Activated naive CD4-positive, alpha-beta T cell (primary cell): ENCODE results near the gene GNAI3.

Experiments used
- DNase-seq, 4 experiments: peaks; one replicate each; lab custom pipeline; 2025; lab: John Stamatoyannopoulos, UW

GNAI3 gene

DNA sequence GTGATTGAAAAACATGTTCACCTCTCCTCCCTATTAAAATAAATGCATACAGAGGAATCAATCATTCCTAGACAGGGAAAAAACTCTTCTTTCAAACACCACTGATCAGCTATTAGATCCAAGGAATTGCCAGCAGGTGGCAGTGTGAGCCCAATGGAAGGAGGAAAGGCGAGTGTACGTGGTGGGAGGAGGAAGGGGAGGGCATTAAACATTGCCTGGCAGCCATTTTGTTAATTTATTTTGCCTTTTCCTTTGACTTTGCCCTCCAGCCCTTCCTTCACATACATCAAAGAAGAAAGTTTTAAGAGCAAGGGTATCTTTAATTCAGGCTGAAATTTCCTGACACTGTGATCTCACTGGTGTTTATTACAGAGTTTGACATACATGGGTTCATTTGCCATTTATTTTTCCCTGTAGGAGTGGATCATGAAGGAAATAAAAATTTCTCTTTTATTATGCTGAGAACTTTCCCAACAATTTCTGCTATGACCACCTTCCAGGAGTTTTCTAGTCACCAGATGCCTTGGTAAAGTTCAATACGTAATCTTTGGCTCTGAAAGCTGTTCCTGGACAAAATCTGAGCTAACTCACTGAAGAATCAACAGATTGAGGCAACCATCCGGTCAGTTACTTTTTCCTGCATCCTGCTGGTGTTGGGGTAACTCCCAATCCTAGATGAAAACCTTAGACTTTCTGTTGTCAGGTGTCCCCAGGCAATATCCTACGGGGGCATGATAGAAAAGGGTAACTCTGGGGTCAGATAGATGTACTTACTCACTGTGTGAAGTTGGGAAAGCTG is 1.9 kb upstream of the GNAI3 start:
- DNase-seq: peak; percentile 40 to 82 (median 65)

DNA sequence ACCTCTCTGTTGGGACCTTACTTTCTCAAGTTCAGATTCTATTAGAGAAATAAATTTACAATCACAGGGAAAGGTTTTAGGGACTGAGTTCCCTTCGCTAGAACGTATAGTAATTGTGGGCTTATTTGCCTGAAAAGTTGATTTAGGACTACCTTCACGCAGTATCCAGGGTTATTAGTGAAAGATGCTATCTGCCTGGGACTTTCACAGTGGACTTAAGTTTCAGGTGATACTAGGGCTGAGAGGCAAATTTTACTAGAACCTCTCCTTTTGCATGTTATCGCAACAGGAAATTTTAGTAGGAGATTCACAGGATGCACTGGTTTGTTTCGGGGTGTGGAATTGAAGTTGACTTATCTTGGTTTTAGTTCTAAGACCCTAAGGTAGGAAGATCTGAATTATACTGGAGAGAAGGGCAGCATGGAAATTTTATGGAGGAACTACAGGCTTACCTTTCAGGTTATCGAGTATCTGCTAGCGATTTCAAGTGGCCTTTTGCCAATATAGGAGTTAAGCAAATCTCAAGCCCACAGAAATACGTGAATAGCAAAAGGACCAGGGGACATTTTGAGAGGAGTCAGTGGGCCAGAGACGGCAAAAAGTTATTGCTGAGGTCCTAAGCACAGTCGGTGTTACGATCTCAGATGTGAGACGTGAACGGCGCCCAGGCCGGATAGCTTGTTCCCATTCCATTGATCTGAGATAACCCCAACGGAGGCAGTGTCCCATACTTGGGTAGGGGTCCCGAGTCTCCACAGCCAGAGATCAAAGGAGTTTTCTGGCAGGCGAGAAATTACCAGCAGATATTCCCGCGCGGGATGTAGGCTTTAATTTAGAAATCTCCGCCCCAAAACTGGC is 723 bp upstream of the GNAI3 start:
- peak in 1 of 4 experiments; percentile 32 for DNase-seq

DNA sequence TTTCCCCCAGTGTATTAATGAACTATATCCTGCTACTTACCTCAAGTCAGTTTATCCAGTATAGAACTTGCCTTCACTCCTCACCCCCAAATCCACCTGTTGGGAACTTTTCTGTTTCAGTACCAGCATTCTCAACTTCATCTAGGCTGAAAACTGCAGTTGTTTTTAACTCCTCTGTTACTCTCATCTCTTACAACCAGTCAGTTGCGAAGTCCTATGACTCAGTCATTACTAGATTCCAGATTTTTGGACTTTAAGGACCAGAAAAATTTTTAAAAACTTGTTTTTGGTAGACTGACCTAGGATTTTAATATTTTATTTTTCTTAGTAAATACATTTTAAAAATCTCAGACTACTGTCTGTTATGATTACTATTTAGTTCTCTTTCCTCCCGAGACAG is 8.1 kb downstream of the GNAI3 start:
- DNase-seq: no peak

DNA sequence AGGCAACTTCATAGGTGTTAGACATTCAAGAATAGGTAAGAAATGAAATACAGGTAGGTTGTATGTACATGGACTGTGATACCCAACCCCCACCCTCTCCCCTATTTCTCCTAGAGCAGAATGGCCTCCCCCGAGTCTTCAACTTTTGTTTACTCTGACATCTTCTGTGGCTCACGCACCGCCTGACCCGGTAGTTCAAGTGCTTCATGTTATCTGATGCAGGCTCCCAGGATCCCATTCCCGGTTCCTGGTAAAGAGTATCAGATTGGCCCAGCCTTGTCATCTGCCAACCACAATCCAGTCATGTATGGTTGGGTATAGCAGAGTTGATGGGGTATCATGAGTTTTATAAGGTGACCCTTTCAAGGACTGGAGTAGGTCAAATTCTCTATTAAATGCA is 9.1 kb downstream of the GNAI3 start:
- DNase-seq: no peak

DNA sequence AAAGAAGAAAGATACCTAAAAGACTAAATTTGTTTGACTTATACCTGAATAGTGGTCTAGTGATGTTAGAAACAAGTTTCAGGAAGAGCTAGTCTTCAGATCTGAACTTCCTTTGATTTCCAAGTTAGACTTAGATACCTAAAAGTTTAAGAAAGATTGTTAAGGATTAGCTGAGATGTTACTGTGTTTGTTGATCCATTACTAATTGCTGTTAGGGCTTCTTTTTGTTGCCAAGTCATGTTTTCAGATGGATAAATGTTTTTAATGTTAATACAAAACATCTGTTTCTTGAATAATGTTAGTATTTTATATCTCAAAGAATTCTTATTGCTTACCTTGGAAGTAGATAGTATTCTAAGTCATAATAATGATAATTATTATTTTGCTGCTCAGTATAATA is 11.6 kb downstream of the GNAI3 start:
- no peak for DNase-seq

DNA sequence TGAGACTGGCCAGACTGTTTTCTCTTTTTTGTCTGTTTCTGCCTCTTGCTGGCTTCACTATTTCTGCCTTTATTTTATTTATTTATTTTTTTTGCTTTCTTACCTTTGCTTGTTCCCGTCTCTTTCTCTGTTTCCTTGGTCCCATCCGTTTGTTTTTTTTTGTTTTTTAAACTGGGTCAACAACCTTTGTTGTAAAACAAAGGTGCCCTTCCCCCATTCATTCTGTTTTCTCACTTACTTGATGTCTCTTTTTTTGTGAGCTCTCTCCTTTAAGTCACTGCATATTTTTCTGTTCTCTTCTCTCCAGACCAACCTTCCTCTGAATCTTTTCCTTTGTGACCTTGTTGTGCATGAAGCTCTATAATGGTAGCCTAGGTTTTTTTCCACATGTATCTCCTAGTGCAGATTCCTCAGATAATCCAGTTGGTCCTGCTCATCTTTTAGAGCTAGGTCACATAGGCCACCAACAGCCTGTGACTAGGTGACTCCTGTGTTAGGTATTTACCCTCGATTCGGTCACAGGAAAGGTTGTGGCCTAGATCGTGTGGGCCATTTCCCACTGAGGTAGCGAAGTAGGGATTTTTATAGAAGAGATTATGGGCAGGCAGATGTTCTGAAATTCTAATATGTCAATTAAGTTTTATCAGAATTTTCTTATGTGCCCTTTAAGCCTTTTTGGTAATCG is 15.9 kb downstream of the GNAI3 start:
- no peak for DNase-seq

DNA sequence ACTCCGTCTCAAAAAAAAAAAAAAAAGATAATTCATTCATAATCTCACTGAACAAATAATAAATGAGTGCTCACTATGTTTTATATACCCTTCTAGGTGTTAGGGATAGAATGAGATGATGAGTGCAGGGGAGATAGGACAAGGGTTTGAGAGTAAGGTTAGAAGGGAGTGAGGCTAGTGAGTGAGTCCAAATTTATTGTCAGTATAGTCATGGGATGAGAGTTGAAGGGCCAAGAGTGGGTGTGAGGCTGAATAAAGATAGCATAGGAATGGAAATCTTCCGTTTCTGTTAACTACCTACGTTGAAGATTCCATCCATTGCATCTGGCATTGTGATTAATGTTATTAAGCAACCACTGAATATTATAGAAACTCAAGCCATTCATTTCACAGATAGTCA is 16.8 kb downstream of the GNAI3 start:
- DNase-seq: no peak

DNA sequence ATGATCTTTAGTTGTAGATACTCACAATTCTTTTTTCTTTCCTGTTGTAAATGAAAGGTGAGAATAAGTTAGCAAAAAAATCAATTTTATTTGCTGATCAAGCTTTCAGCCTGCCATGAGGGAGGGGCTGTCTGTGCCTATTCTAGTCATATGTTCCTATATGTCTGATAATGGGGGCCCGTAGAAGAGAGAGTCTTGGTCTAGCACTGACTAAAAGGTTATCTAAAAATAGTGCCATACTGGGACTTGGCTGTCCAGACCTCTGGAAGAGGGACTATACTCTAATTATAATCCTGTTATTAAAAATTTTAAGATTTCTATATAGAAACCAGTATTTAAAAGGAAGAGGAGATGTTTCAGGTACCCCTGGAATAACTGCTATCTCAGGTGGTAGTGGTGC is 18.6 kb downstream of the GNAI3 start:
- DNase-seq: no peak

DNA sequence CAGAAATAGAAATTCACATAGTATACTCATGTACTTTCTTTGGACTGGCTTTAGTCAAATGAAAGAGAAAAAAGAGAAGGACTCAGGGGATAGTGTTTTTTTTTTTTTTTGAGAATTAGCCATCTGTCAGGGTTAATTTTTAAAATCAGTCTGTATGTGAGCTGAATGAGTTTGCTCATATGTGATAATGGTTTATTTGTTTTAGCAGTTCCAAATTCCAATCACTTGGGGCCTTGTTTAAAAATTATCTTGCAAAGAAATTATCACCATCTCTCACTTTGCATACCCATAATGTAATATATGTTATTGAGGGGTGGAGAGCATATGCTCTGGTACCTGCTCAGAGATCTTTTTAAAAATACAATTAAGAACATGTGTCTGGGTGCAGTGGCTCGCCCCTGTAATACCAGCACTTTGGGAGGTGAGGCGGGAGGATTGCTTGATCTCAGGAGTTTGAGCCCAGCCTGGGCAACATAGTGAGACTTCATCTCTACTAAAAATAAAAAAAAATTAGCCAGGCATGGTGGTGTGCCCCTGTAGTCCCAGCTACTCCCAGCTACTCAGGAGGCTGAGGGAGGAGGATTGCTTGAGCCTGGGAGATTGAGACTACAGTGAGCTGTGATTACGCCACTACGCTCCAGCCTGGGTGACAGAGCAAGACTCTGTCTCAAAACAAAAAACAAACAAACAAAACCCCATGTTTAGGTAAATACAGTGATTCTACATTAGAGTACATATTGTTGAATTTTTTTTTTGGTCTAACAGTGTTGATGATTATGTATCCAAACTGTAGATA is 19.7 kb downstream of the GNAI3 start:
- DNase-seq: no peak

DNA sequence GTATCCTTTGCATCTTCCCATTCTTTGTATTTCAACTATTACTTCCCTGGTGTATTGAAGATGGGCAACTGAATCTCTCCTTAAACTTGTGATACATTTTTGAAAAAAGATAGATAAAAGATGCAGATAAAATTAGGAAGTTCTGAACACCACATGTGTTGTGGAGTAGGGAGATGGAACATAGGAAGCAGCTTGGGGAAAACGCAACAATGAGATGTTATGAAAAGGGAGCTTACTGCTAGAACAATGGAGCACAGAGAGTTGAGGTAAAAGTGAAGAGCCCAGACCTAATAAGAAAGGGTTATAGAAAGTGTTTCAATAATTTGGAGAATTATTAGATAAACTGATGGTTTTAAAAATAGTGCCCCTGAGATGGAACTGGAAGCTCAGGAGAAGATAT is 20.9 kb downstream of the GNAI3 start:
- DNase-seq: no peak

DNA sequence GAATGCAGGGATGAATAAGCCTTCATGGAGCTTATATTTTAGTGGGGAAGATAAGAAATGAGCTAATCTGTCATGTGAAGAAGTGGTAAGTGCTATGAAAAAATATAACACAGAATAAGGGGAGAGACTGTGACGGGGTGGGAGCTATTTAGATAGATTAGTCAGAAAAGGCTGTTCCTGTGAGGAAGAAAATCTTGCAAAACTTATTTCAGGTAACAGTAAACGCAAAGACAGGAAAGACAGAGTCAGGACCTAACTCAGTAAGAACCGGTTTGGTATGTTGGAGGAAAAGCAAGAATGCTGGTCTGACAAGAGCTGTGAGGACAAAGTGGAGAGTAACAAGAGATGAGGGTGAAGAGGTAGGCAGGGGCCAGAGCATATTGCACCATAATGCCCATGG is 22.0 kb downstream of the GNAI3 start:
- DNase-seq: no peak

DNA sequence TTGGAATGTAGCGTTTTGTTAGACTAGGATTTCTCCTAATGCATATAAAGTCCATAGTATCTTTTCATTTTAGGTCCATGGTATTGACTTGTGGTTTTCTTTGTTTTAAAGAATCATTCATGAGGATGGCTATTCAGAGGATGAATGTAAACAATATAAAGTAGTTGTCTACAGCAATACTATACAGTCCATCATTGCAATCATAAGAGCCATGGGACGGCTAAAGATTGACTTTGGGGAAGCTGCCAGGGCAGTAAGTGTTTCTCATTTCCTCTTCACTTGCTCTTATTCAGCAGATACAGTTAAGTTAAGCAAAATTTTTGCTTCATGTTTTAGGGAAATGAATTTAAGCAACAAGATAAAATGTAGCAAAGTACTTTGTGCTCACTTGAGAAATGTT is 25.4 kb downstream of the GNAI3 start:
- no peak for DNase-seq

DNA sequence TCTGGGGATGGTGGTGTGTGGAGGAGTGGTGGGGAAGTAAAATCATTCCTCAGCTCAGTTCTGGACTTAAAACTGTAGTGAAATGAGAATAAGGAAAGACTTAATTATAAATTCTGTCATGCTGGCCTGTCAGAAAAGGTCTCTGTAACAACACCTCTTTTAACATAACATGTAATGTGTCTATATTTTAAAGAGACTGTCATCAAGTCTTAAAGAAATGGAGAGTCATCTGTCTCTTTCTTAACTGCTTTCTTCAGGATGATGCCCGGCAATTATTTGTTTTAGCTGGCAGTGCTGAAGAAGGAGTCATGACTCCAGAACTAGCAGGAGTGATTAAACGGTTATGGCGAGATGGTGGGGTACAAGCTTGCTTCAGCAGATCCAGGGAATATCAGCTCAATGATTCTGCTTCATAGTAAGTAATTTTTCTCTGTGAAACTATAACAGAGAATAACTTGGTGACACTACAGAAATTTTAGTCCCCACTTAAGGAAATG is 30.6 kb downstream of the GNAI3 start:
- no peak for DNase-seq

DNA sequence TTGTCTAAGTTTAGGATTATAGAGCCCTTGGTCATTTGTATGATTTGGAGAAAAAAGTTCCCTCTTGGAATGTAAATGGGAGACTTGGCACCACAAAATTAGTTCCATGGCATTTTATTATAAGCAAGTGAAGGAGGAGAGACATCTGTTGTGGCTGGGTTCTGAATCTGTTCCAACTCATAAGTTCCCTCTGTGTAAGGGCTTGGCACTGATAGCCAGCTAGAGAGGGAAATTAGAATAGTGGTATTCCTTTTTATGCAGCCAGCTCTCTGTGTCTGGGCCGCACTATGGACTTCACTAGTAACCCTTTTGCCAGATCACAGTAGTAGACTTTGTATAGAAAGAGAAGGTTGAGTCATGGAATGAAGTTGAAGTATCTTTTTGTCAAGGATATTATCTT is 31.1 kb downstream of the GNAI3 start:
- no peak for DNase-seq

DNA sequence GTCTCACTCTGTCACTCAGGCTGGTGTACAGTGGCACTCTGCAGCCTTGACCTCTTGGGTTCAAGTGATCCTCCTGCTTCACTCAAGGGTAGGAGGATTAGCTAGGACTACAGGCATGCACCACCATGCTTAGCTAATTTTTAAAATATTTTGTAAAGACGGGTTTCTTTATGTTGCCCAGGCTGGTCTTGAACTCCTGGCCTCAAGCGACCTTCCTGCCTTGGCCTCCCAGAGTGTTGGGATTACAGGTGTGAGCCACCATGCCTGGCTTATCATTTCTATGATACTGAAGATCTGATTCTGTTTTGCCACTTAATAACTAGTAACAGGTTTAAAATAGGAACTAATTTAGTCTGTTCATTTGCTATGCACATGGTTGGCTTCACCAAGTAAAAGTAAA is 33.6 kb downstream of the GNAI3 start:
- DNase-seq: no peak

DNA sequence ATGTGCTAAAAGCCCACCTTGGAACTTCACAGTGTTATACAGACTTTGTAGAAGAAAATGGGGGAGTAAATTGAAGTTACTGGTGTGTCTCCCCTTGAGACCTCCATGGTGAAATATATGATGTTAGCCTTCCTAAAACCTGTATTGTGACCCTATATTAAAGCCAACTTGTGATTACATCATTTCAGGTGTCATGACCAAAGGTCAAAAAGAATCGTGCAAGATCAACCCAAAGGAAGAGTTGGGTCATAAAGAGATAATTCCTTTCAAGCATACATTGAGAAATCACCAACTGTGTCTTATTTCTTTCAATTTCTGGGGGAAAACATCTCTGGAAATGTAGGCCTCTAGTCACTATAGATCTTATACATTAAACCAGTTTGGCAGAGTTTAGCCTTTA is 36.4 kb downstream of the GNAI3 start:
- DNase-seq: no peak

DNA sequence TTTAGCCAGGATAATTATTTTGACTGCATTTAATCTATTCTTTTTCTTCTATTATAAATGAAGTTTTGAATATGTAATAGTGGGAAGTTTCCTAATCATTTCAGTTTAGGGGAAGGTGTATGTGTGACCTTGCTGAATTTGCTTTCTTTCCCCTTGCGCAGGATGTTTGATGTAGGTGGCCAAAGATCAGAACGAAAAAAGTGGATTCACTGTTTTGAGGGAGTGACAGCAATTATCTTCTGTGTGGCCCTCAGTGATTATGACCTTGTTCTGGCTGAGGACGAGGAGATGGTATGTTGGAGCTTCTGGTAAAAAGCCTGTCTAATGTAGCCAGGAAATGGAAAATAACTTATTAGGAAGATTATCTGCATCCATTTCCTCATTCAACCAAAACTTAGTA is 37.6 kb downstream of the GNAI3 start:
- DNase-seq: no peak

DNA sequence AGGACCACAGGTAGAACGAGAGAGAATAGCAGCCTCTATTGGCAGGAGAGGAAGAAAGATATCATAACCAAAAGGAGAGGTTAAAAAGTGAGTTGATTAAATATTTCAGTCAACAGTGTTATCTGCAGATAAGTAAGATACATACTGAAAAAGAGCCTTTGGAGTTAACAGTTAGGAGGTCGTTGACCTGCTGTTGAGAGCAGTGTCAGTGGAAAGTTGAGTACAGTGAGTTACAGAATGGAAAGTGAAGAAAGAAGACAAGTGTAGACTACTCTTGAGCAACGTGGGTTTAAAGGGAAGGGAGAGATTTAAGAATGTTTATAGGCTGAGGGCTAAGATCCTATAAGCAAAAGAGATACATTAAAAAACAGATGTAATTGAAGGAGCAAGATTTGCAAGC is 40.8 kb downstream of the GNAI3 start:
- DNase-seq: no peak

DNA sequence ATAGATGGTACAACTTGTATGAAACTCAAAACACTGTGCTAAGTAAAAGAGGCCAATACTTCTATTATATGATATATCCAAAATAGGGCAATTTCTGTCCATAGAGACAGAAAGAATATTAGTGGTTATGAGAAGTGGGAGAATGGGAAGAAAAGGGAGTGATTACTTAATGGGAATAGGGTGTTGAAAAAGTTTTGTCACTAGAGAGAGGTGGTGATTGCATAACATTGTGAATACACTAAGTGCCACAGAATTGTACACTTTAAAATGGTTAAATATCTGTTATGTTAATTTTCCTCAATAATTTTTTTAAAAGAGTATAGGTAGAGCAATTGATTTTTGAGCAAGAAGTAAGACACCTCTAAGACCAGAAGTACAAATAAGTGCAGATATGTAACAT is 41.3 kb downstream of the GNAI3 start:
- no peak for DNase-seq

DNA sequence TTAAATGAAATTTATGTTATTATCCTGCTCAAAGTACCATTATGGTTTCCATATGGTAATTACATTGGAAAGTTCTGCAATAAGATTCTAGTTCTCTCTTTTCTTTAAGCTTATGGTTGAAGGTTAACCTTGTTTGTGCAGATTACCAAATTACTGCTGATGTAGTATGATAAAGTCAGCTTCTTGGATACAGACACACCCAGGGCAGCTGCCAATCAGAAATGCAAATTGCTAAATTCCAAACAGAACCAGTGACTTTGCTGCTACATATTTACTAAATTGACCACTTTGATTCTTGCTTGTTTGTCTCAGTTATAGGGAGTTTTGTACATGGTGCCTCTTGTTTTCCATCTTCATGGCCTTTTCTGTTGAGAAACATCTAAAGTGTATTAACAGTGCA is 44.5 kb downstream of the GNAI3 start:
- no peak for DNase-seq

DNA sequence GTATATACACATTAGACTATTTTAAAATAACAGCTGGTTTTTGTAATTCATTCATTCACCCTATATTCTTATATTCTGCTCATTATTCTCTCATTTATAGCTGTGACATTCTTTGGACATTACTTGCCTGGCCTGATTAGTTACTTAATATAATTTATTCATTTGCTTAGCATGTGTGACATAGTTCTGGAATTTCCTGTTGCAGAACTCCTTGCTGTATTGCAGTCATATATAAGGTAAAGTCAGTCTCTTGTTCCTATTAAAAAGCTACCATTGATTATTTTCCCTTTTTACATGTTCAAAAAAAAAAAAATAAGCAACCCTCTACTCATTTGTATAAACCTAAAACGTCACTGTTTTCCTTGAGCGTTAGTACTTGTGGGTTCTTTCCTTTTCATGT is 47.1 kb downstream of the GNAI3 start:
- DNase-seq: no peak

DNA sequence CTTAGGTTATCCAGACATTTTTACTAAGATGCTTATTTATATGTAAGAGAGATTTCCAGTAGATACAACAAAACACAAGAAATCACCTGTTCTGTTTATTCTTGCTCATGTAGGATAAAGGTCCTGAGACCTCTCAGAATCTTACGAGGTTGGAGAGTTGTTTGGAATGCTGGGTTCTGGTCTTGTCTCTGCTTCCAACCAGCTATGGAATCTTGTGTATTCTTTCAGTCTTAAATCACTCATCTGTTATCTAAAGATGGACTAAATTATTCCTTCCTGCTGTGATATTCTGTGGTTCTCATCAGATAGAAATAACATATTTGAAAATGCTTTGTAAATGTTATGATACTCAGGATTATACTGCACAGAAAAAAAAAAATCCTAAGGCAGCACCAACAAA is 49.7 kb downstream of the GNAI3 start:
- no peak for DNase-seq
